Retinal pigment epithelial cell (primary cell): ENCODE results near the gene EMC1.
A peak's percentile ranks its signal among the peaks of the same experiment; 100 is the strongest.
"Not testable (repeated sequence)": the region's sequence is repeated elsewhere in the genome, so short reads cannot be mapped to it uniquely, and the experiment has no call there.

Source experiments
- DNase-seq: peaks from one replicate; pipeline ENCODE4 v3.0.0-alpha.2; 2010; ENCODE audit warnings: low read depth
- H3K4me3 ChIP-seq: 2 replicates; pipeline ENCODE4 v1.5.1; 2011; ENCODE audit warnings: mild to moderate bottlenecking, low read length, control low read depth, moderate library complexity
- TF ChIP-seq, protein P1 (sequence below): conservative IDR thresholded peaks from 2 replicates; pipeline ENCODE4 v1.5.1; 2011; ENCODE audit warnings: low read depth, low read length, control low read depth, inconsistent platforms

Gene EMC1

DNA sequence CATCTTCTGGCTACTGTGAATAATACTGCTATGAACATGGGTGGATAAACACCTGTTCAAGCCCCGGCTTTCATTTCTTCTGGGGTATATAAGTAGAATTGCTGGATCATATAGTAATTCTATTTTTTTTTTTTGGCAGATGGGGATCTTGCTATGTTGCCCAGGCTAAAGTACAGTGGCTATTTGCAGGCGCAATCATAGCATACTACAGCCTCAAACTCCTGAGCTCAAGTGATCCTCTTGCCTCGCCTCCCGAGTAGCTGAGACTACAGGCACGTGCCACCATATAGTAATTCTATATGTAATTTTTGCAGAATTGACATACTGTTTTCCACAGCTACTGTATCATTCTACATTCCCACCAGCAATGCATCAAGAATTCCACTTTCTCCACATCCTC is 69.1 kb downstream of the EMC1 start:
- H3K4me3 ChIP-seq, result no peak overlapping the region
- DNase-seq, result no peak
- TF ChIP-seq, protein P1, sequence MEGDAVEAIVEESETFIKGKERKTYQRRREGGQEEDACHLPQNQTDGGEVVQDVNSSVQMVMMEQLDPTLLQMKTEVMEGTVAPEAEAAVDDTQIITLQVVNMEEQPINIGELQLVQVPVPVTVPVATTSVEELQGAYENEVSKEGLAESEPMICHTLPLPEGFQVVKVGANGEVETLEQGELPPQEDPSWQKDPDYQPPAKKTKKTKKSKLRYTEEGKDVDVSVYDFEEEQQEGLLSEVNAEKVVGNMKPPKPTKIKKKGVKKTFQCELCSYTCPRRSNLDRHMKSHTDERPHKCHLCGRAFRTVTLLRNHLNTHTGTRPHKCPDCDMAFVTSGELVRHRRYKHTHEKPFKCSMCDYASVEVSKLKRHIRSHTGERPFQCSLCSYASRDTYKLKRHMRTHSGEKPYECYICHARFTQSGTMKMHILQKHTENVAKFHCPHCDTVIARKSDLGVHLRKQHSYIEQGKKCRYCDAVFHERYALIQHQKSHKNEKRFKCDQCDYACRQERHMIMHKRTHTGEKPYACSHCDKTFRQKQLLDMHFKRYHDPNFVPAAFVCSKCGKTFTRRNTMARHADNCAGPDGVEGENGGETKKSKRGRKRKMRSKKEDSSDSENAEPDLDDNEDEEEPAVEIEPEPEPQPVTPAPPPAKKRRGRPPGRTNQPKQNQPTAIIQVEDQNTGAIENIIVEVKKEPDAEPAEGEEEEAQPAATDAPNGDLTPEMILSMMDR, result no peak

DNA sequence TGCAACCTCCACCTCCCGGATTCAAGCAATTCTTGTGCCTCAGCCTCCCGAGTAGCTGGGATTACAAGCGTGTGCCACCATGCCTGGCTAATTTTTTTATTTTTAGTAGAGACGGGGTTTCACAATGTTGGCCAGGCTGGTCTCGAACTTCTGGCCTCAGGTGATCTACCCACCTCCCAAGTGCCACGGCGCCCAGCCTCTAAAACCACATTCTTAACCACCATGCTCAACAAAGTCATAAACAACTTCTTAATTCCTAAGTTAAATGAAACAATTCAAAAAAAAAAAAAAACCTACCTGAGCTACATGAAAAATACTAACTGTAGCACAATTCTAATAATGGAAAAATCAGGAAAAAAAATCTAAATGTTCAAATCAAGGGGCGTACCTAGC is 71.1 kb downstream of the EMC1 start:
- not testable (repeated sequence) for H3K4me3 ChIP-seq, DNase-seq

DNA sequence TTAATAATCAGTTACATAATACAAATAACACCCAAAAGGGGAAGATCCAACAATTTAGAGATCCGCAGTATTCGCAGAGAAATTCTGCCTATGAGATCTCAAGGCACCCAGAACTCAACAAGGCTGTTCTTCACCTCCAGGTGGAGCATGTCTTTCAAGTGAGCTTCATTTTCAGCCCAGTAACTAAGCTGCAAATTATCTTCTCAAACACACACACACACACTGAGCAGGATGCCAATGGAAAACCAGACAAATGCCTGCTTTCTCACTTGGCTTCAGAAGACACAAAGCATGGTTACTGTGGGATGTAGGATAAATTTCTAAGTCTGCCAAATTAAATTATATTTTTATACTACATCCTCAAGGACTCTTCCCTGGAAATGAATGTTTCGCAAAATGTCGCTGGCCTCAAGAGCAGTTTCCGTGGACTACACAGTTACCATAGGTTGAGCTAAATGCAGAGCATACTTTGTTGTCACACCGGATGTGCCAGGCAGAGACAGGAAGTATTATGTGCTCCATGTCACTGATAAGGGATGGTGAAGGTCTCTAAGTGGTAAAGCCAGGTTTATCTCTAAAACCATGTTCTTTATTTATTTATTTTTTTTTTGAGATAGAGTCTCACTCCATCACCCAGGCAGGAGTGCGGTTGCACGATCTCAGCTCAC is 71.6 kb downstream of the EMC1 start:
- TF ChIP-seq, protein P1, result peak; percentile 44
- no peak overlapping the region for H3K4me3 ChIP-seq
- no peak for DNase-seq

DNA sequence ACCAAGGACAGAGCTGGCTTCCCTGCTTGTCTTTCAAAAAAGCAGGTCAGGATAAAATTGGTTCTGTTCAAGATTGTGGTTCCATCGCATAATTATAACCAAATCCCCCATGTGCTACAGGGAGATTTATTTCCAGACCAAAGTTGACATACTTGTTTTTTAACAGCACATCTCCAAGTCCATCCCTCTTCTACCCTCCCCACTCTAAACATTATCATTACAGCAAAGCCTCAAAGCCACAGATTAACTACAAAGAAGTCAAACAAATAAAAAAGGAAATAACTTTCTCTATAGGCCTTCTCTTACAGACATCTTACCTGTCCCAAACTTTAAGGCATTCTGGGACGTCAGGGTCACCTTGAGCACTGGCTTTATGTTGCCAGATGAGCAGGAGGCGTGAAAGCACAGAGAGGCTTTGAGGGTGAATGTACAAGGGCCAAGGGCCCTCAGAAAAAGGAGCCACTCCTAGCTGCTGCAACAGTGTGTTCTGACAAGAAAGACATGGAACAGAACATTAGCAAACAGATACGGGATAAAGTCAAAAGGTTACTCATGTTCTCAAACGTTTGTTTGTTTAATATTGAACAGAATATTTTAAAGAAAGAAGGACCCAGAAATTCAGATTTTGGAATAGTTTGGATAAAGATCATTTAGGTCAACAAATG is 72.5 kb downstream of the EMC1 start:
- no peak overlapping the region for H3K4me3 ChIP-seq
- no peak for DNase-seq
- TF ChIP-seq, protein P1, result no peak

DNA sequence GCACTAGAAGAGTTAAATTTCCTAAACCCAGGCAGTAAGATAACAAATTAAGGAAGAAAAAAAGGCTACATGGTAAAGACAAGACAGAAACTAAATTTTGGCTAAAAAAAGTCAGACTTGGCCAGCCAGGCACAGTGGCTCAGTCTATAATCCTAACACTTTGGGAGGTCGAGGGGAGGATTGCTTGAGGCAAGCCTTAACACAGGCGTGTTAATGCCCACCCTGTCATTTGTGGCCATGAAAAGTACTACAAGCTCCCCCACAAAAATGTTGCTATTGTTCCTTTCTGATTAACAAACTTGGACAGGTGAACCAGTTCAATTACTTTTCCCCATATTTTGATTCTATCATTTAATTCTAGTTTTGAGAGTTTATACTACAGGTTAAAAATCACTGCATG is 73.5 kb downstream of the EMC1 start:
- no peak for DNase-seq
- TF ChIP-seq, protein P1, result no peak
- no peak overlapping the region for H3K4me3 ChIP-seq

DNA sequence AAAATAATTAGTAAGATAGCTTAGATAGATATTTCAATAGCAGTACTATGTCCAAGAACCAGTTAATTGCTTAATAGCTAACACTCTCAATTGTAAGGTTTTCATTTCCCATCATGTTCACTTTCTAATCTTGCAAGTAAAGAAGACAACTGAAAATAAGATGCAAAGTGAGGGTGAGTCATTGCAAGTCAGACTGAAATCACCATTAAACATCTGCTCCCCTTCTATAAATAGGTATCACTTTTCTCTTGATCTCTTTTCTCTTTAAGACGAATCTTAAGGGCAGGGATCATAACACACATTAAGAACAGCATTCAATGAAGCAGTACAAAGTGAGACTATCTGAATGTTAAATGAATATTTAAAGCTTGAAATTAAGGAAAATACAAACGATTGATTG is 81.7 kb downstream of the EMC1 start:
- TF ChIP-seq, protein P1, result no peak
- no peak overlapping the region for H3K4me3 ChIP-seq
- no peak for DNase-seq

DNA sequence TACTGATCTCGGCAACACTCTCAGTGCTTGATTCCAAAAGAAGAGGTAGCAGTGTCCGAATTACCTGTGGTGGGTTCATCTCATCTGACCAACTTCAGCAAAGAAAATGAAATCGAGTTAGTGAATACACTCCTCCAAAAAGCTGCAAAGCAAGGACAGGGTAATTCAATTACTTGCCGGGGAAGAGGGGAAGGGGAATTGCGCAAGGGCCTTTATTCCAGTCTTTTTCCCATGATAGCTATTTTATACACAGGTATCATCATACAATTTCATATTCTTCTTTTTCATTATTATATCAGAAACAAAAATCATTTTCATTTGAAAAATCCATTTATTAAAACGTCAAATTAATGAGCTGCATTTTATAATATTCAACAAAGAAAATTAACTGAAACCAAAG is 84.2 kb downstream of the EMC1 start:
- DNase-seq, result no peak
- H3K4me3 ChIP-seq, result no peak overlapping the region
- TF ChIP-seq, protein P1, result no peak

DNA sequence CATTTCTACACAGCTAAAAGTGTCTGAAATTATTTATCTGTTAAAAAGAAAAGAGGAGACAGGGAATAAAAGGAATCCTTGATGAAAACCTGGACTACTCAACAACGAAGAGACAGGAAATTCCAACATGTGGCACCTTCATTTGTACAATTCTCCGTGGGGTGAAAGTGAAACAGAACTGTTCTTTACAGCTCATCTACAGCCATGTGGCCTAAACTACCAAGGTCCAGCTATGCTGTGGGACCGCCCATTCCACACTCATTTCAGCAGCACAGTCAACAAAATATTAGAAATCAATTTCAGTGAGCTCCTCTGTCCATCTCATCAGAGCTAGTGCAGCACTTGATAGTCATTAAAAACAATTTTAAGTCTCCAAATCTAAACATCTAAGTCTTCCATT is 85.3 kb downstream of the EMC1 start:
- DNase-seq, result no peak
- TF ChIP-seq, protein P1, result no peak
- H3K4me3 ChIP-seq, result no peak overlapping the region
